Mesendoderm (in vitro differentiated cells): ENCODE measurements around the gene MINK1.

Experiments used
- DNase-seq: peaks from one replicate; pipeline ENCODE4 v3.0.0; 2013
- H2AK5ac ChIP-seq: 2 replicates; pipeline ENCODE4 v1.6.1; 2013; ENCODE audit warnings: low read length, inconsistent platforms
- H2BK120ac ChIP-seq: 2 replicates; pipeline ENCODE4 v1.6.1; 2013; ENCODE audit warnings: low read depth, mild to moderate bottlenecking, low read length, moderate library complexity, mixed read lengths
- H2BK15ac ChIP-seq: replicated peaks from 2 replicates; pipeline ENCODE4 v1.6.1; 2013; ENCODE audit warnings: low read depth, mild to moderate bottlenecking, moderate library complexity
- H2BK5ac ChIP-seq: 2 replicates; pipeline ENCODE4 v1.6.1; 2013; ENCODE audit warnings: low read length, inconsistent platforms
- H3K18ac ChIP-seq: 2 replicates; pipeline ENCODE4 v1.6.1; 2013; ENCODE audit warnings: mild to moderate bottlenecking, low read length, mixed read lengths
- H3K23ac ChIP-seq: one replicate; pipeline ENCODE4 v1.6.1; 2013; ENCODE audit warnings: low read length
- H3K27ac ChIP-seq: 2 replicates; pipeline ENCODE4 v1.5.1; 2013; ENCODE audit warnings: low read depth, mild to moderate bottlenecking, inconsistent platforms, low read length, moderate library complexity
- H3K27me3 ChIP-seq: 2 replicates; pipeline ENCODE4 v1.6.1; 2013; ENCODE audit warnings: low read length, control low read depth, mild to moderate bottlenecking, inconsistent platforms; ENCODE audit not compliant: insufficient read depth, poor library complexity
- H3K36me3 ChIP-seq: 2 replicates; pipeline ENCODE4 v1.6.1; 2013; ENCODE audit warnings: low read length, inconsistent platforms; ENCODE audit not compliant: control insufficient read depth, insufficient read depth
- H3K4ac ChIP-seq: one replicate; pipeline ENCODE4 v1.6.1; 2013; ENCODE audit warnings: low read depth, mild to moderate bottlenecking, low read length, moderate library complexity
- H3K4me1 ChIP-seq: 2 replicates; pipeline ENCODE4 v1.6.1; 2013; ENCODE audit warnings: low read depth, low read length, inconsistent platforms; ENCODE audit not compliant: control insufficient read depth
- H3K4me2 ChIP-seq: 2 replicates; pipeline ENCODE4 v1.6.1; 2013; ENCODE audit warnings: low read length
- H3K4me3 ChIP-seq: 2 replicates; pipeline ENCODE4 v1.5.1; 2013; ENCODE audit warnings: mild to moderate bottlenecking, low read length
- H3K56ac ChIP-seq: one replicate; pipeline ENCODE4 v1.6.1; 2013; ENCODE audit warnings: low read length
- H3K79me1 ChIP-seq: 2 replicates; pipeline ENCODE4 v1.6.1; 2013; ENCODE audit warnings: low read length, inconsistent platforms
- H3K79me2 ChIP-seq: 2 replicates; pipeline ENCODE4 v1.6.1; 2013; ENCODE audit warnings: mild to moderate bottlenecking, low read length; ENCODE audit not compliant: control insufficient read depth, insufficient read depth
- H3K9ac ChIP-seq: 2 replicates; pipeline ENCODE4 v1.6.1; 2013; ENCODE audit warnings: low read length, inconsistent platforms
- H4K5ac ChIP-seq: one replicate; pipeline ENCODE4 v1.6.1; 2013; ENCODE audit warnings: low read length
- H4K8ac ChIP-seq: one replicate; pipeline ENCODE4 v1.6.1; 2013; ENCODE audit warnings: low read depth, mild to moderate bottlenecking, control low read depth, low read length, moderate library complexity
- WGBS: extraction: QIAGEN DNeasy Blood & Tissue Kit; methylation state at CpG from one replicate; pipeline ENCODE4 v1.1.7; 2013; ENCODE audit warnings: low lambda C conversion rate, missing lambda C conversion rate; ENCODE audit not compliant: insufficient coverage; ENCODE audit errors: extremely low coverage; 5-methylcytosine and 5-hydroxymethylcytosine counted together

The MINK1 gene

GRCh38 chr17:4936436-4936835 lies 103.3 kb downstream of the MINK1 start:
- no peaks in the 10 kb centered on the region for H3K36me3 ChIP-seq
- H3K4me3 ChIP-seq: no peak overlapping the region
- no peak overlapping the region for H3K9ac ChIP-seq
- no peak overlapping the region for H3K23ac ChIP-seq
- H3K27me3 ChIP-seq: no peaks in the 10 kb centered on the region
- H2BK15ac ChIP-seq: no peak overlapping the region
- H3K4me2 ChIP-seq: no peak overlapping the region
- no peak overlapping the region for H2BK120ac ChIP-seq
- H3K56ac ChIP-seq: no peak overlapping the region
- H3K27ac ChIP-seq: no peak overlapping the region
- peaks cover 11% of the 10 kb centered on the region for H3K79me1 ChIP-seq
- no CpG with 5 or more reads among the region's 3 CpGs for WGBS
- H2AK5ac ChIP-seq: no peak overlapping the region
- peaks cover 3% of the 10 kb centered on the region for H3K4me1 ChIP-seq
- DNase-seq: no peak
- H3K79me2 ChIP-seq: peaks cover 18% of the 10 kb centered on the region
- H3K18ac ChIP-seq: no peak overlapping the region
- H4K8ac ChIP-seq: no peak overlapping the region
- no peak overlapping the region for H2BK5ac ChIP-seq
- no peak overlapping the region for H4K5ac ChIP-seq
- no peak overlapping the region for H3K4ac ChIP-seq

DNA sequence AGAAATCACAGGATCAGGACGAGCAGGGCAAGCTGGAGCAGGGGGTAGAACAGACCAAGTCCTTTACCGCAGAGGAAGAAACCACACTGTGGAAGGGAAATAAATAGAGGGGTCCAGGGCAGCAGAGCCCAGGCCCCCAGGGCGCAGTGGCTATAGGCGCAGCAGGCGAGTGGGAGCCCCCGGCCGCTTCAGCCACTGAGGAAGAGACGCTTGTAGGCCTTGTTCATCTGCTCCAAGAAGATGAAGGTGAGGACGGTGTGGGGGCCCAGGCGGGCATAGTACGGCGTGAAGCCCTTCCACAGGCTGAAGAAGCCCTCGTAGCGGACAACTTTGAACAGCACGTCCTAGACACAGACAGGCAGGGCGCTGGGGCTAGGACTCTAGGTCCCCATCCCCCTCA lies 104.4 kb downstream of the MINK1 start:
- no peak overlapping the region for H3K56ac ChIP-seq
- no peak overlapping the region for H3K4me2 ChIP-seq
- peaks cover 3% of the 10 kb centered on the region for H3K4me1 ChIP-seq
- H3K18ac ChIP-seq: no peak overlapping the region
- H3K27me3 ChIP-seq: no peaks in the 10 kb centered on the region
- no peak overlapping the region for H3K4me3 ChIP-seq
- no peak overlapping the region for H3K27ac ChIP-seq
- no peak overlapping the region for H2BK120ac ChIP-seq
- H3K23ac ChIP-seq: no peak overlapping the region
- no peak overlapping the region for H2BK15ac ChIP-seq
- no CpG with 5 or more reads among the region's 16 CpGs for WGBS
- H3K9ac ChIP-seq: no peak overlapping the region
- H4K8ac ChIP-seq: no peak overlapping the region
- peaks cover 27% of the 10 kb centered on the region for H3K79me2 ChIP-seq
- H4K5ac ChIP-seq: no peak overlapping the region
- H2BK5ac ChIP-seq: no peak overlapping the region
- DNase-seq: no peak
- no peak overlapping the region for H3K4ac ChIP-seq
- no peak overlapping the region for H2AK5ac ChIP-seq
- H3K36me3 ChIP-seq: peaks cover 2% of the 10 kb centered on the region
- peaks cover 15% of the 10 kb centered on the region for H3K79me1 ChIP-seq

DNA sequence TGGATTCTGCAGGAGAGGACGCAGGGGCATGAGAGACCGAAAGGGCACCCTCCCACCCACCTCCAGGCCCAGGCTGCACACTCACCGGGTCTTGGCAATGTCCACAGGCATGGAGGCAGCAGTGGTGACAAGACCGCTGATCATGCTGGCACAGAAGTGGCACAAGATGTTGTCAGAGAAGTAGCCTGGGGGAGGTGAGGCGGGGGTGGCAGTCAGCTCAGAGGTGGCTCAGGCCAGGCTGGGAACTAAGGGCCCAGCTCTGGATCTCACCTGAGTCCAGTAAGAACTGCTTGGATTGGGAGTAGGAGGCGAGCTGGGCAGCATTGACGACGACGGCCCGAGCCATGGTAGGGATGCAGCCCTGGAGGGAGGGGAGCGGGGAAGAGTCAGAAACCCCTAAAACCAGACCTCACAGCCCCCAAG lies 104.9 kb downstream of the MINK1 start:
- Histone ChIP-seq H3K36me3 (peaks cover 2% of the 10 kb centered on the region), H3K4me2 (no peak overlapping the region), H4K8ac (no peak overlapping the region), H3K4me1 (peaks cover 3% of the 10 kb centered on the region), H2BK15ac (no peak overlapping the region), H3K9ac (peak overlapping the region; percentile 87), H3K79me1 (peaks cover 15% of the 10 kb centered on the region), H3K4ac (no peak overlapping the region), H3K27ac (no peak overlapping the region), H4K5ac (no peak overlapping the region), H2AK5ac (no peak overlapping the region), H2BK120ac (no peak overlapping the region), H3K56ac (no peak overlapping the region), H3K23ac (no peak overlapping the region), H3K79me2 (peaks cover 32% of the 10 kb centered on the region), H3K4me3 (no peak overlapping the region), H3K18ac (no peak overlapping the region), H2BK5ac (no peak overlapping the region), H3K27me3 (no peaks in the 10 kb centered on the region)
- DNase-seq: no peak
- no CpG with 5 or more reads among the region's 11 CpGs for WGBS

DNA sequence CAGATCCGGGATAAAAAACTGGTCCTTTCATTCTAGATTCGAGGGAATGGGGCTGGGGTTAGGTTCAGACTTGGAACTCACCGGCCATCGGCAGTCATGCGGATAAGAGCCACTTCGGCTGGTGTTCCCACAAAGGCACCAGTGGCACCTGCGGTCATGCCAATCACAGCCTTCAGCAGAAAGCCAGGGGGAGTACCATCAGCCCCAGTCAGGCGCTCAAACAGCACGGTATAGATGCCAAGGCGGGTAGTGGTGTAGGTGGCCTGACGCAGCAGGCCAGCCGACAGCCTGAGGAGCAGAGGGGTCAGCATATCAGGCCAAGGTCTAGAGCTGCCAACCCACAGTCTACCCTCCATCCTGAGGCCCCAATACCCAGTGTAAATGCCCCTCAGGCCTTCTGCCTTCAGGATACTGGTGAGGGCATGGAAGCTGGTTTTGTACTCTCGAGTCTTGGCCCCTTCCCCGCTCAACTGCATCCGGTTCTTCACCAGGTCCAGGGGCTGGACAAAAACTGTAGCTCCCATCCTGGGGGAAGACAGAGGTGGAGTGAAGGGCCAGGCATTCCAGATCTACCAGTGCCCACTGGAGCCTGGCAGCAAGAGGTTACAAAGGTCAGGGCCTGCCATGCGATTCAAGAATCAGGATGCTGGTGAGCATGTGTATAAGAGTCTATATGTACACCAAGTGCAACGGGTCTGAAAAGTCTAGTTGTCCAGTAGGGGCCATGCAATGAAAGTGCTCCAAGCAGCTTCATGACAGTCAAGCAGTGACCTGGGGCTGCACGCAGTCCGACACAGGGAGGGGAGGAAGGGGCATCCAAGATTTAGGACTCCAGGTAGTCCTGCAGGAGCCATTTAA lies 105.8 kb downstream of the MINK1 start:
- H3K27me3 ChIP-seq: no peaks in the 10 kb centered on the region
- no peak overlapping the region for H2BK15ac ChIP-seq
- no peak overlapping the region for H2AK5ac ChIP-seq
- no peak overlapping the region for H4K5ac ChIP-seq
- peaks cover 15% of the 10 kb centered on the region for H3K79me1 ChIP-seq
- peaks cover 3% of the 10 kb centered on the region for H3K4me1 ChIP-seq
- no peak overlapping the region for H4K8ac ChIP-seq
- DNase-seq: no peak
- WGBS: no CpG with 5 or more reads among the region's 19 CpGs
- peak overlapping the region; percentile 78 for H3K4me3 ChIP-seq
- peak overlapping the region; percentile 87 for H3K9ac ChIP-seq
- no peak overlapping the region for H2BK120ac ChIP-seq
- peak overlapping the region; percentile 91 for H3K27ac ChIP-seq
- no peak overlapping the region for H3K18ac ChIP-seq
- H3K56ac ChIP-seq: peak overlapping the region; percentile 89
- peaks cover 34% of the 10 kb centered on the region for H3K79me2 ChIP-seq
- peak overlapping the region; percentile 2 for H3K23ac ChIP-seq
- peak overlapping the region; percentile 77 for H3K4me2 ChIP-seq
- H2BK5ac ChIP-seq: no peak overlapping the region
- no peak overlapping the region for H3K4ac ChIP-seq
- peaks cover 2% of the 10 kb centered on the region for H3K36me3 ChIP-seq

- Histone ChIP-seq H2AK5ac (no peak overlapping the region), H3K18ac (peak overlapping the region; percentile 64), H3K56ac (peak overlapping the region; percentile 89), H3K79me2 (peaks cover 36% of the 10 kb centered on the region), H3K79me1 (peaks cover 18% of the 10 kb centered on the region), H3K4me2 (peak overlapping the region; percentile 77), H3K36me3 (peaks cover 4% of the 10 kb centered on the region), H3K27me3 (no peaks in the 10 kb centered on the region), H3K4me1 (peaks cover 3% of the 10 kb centered on the region), H2BK15ac (no peak overlapping the region), H2BK5ac (peak overlapping the region; percentile 33), H3K4ac (no peak overlapping the region), H3K23ac (peak overlapping the region; percentile 2), H3K9ac (peak overlapping the region; percentile 87), H4K8ac (no peak overlapping the region), H2BK120ac (no peak overlapping the region), H3K4me3 (peak overlapping the region; percentile 78), H4K5ac (no peak overlapping the region), H3K27ac (peak overlapping the region; percentile 91)
- DNase-seq: no peak
- WGBS: no CpG with 5 or more reads among the region's 16 CpGs
Measured at GRCh38 chr17:4939546-4939795, 106.3 kb downstream of the MINK1 start.
